ENCODE data around the gene EXO1.

- TF ChIP-seq CTCF (IDR thresholded peaks at IDR 0.05) = no peak
- TF ChIP-seq POLR2A (IDR thresholded peaks at IDR 0.05) = no peak
Observed at GRCh38 chr1:241828463-241829021, 19.5 kb upstream of the EXO1 start.

All from uterus (tissue), 2 donors.